ENCODE measurements around the gene PPP1R9A.

DNA sequence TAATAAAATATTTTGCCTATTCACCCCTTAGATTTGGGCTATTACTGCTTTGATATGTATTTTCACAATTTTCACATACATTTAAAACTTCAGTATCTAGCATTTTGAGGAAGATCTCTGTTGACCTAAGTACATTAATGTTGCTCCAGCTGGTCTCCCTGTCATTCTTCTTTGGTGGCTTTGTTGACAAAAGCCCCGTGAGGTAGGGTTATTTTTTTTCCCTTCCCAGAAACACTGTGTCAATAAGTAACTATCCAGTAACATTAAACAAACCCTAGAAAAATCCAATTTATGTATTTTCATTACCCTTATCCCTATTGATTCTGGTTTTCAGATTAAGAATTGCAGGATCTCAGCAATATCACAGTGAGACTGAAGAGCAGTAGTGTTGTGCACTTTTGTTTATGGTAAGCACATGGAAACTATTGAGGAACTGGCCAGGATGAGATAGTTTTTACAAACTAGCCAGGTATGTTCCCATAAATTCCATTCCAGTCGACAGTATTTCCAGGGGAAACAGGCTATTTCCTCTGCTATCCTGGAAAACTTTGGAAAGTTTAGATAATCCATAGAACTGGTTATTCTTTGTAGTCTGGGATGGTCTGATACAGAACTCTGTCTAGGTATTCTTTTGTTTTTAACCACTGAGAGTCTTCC is 218.8 kb downstream of the PPP1R9A start:
- TF ChIP-seq FOXA1 (IDR thresholded peaks at IDR 0.05), result no peak
- no peak for TF ChIP-seq BHLHE40 (IDR thresholded peaks at IDR 0.05; ENCODE audit: borderline replicate concordance)
- TF ChIP-seq, protein P1, sequence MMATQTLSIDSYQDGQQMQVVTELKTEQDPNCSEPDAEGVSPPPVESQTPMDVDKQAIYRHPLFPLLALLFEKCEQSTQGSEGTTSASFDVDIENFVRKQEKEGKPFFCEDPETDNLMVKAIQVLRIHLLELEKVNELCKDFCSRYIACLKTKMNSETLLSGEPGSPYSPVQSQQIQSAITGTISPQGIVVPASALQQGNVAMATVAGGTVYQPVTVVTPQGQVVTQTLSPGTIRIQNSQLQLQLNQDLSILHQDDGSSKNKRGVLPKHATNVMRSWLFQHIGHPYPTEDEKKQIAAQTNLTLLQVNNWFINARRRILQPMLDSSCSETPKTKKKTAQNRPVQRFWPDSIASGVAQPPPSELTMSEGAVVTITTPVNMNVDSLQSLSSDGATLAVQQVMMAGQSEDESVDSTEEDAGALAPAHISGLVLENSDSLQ (IDR thresholded peaks at IDR 0.05), result no peak

Measured in HEK293T (cell line).